HCT116 (cell line): ENCODE results near the gene PPIH.

Experiments
- ATF3 ChIP-seq: IDR thresholded peaks from 2 replicates; pipeline ENCODE4 v1.6.1; 2012
- CEBPB ChIP-seq: IDR thresholded peaks from 2 replicates; pipeline ENCODE4 v1.6.1; 2012; ENCODE audit warnings: low read depth
- CTCF ChIP-seq, 3 experiments: fragments of 200-600 bp in 1 of 3; sonication (generic) in 1 of 3; IDR thresholded peaks in 2 of 3; conservative IDR thresholded peaks in 1 of 3; 2 replicates each; pipeline ENCODE4 v1.5.1; 2012 to 2017; ENCODE audit warnings: low read depth in 2 of 3, low read length in 2 of 3, antibody characterized with exemption in 1 of 3, borderline replicate concordance in 1 of 3, control low read depth in 1 of 3, mild to moderate bottlenecking in 1 of 3, mixed read lengths in 1 of 3, mixed run types in 1 of 3, moderate library complexity in 1 of 3; ENCODE audit not compliant: insufficient read depth in 1 of 3
- EGR1 ChIP-seq: IDR thresholded peaks from 2 replicates; pipeline ENCODE4 v1.6.1; 2012; ENCODE audit warnings: low read depth
- ELF1 ChIP-seq: IDR thresholded peaks from 2 replicates; pipeline ENCODE4 v1.6.1; 2012; ENCODE audit warnings: low read depth, borderline replicate concordance
- EZH2 ChIP-seq: fragments of 200-600 bp; sonication (generic); IDR thresholded peaks from 2 replicates; pipeline ENCODE4 v1.6.1; 2017; ENCODE audit warnings: antibody characterized with exemption, mixed run types
- EZH2phosphoT487 ChIP-seq: fragments of 200-600 bp; IDR thresholded peaks from 2 replicates; pipeline ENCODE4 v1.6.1; 2018; ENCODE audit warnings: antibody characterized with exemption, borderline replicate concordance
- POLR2A ChIP-seq: IDR thresholded peaks from 2 replicates; pipeline ENCODE4 v1.7.0; 2011; ENCODE audit warnings: borderline replicate concordance; ENCODE audit not compliant: insufficient read depth, insufficient read length; ENCODE audit errors: extremely low read depth
- POLR2AphosphoS5 ChIP-seq: IDR thresholded peaks from 2 replicates; pipeline ENCODE4 v1.6.1; 2011; ENCODE audit warnings: mild to moderate bottlenecking, low read depth, low read length, moderate library complexity
- TCF7L2 ChIP-seq: IDR thresholded peaks from 2 replicates; pipeline ENCODE4 v1.7.0; 2011; ENCODE audit warnings: borderline replicate concordance, inconsistent platforms; ENCODE audit not compliant: insufficient read depth, insufficient read length; ENCODE audit errors: extremely low read depth
- ZBTB33 ChIP-seq: IDR thresholded peaks from 2 replicates; pipeline ENCODE4 v1.6.1; 2011; ENCODE audit warnings: mild to moderate bottlenecking, low read length, moderate library complexity; ENCODE audit not compliant: insufficient replicate concordance; ENCODE audit errors: extremely low read depth
- ZNF274 ChIP-seq: fragments of 200-500 bp; sonication (Bioruptor generic); IDR thresholded peaks from 2 replicates; pipeline ENCODE4 v1.6.1; 2014; ENCODE audit warnings: mild to moderate bottlenecking, low read depth, low read length, inconsistent platforms

- TF ChIP-seq CTCF (IDR thresholded peaks at IDR 0.05 in 2 of 3, conservative IDR thresholded peaks at IDR 0.05 in 1 of 3; ENCODE audit: borderline replicate concordance in 1 of 3, insufficient read depth in 1 of 3, low read depth in 2 of 3, low read length in 2 of 3) = no peak
- TF ChIP-seq EZH2 = no peak
- no peak for TF ChIP-seq CEBPB
- no peak for TF ChIP-seq EZH2phosphoT487
- TF ChIP-seq ZNF274 = no peak
- TF ChIP-seq ZBTB33 = no peak
- no peak for TF ChIP-seq ATF3
- TF ChIP-seq POLR2A = no peak
- no peak for TF ChIP-seq ELF1
- TF ChIP-seq POLR2AphosphoS5 = no peak
- TF ChIP-seq EGR1 = no peak
- TF ChIP-seq TCF7L2 = no peak
Measured at GRCh38 chr1:42620307-42620706, 37.9 kb upstream of the PPIH start.
